HG03342 (cell line): Measurements from ENCODE around the gene FKBP8.

Experiments used
- ATAC-seq: cut with Tn5 transposase; IDR thresholded peaks from one replicate; pipeline ENCODE4 v1.9.1; 2021; ENCODE audit warnings: mild to moderate bottlenecking, moderate library complexity; ENCODE audit not compliant: unreplicated experiment

Gene FKBP8

GRCh38 chr19:18522124-18522861, 21.1 kb downstream of the FKBP8 start:
- ATAC-seq = peak; percentile 87

GRCh38 chr19:18521692-18522123, 21.7 kb downstream of the FKBP8 start, which contains the start of gene ELL:
ELL (minus strand) TSS chr19:18522070; CDS start chr19:18522055, 15 bp downstream.
- no peak for ATAC-seq

- ATAC-seq = no peak
Measured at GRCh38 chr19:18520848-18521691, 22.3 kb downstream of the FKBP8 start.

GRCh38 chr19:18519962-18520847, 23.2 kb downstream of the FKBP8 start:
- no peak for ATAC-seq

GRCh38 chr19:18518639-18519038, 24.7 kb downstream of the FKBP8 start:
- no peak for ATAC-seq

GRCh38 chr19:18517606-18518005, 25.8 kb downstream of the FKBP8 start:
- ATAC-seq = no peak

- no peak for ATAC-seq
Measured at GRCh38 chr19:18515959-18516358, 27.4 kb downstream of the FKBP8 start.

GRCh38 chr19:18514800-18515682, 28.3 kb downstream of the FKBP8 start:
- no peak for ATAC-seq

GRCh38 chr19:18513868-18514267, 29.5 kb downstream of the FKBP8 start:
- no peak for ATAC-seq

GRCh38 chr19:18510216-18510615, 33.2 kb downstream of the FKBP8 start:
- ATAC-seq = no peak

GRCh38 chr19:18508585-18508984, 34.8 kb downstream of the FKBP8 start:
- ATAC-seq = no peak

- ATAC-seq = no peak
Measured at GRCh38 chr19:18507727-18508440, 35.5 kb downstream of the FKBP8 start.

GRCh38 chr19:18507021-18507726, 36.2 kb downstream of the FKBP8 start:
- no peak for ATAC-seq

- ATAC-seq = no peak
Measured at GRCh38 chr19:18506101-18506930, 37.1 kb downstream of the FKBP8 start.

- no peak for ATAC-seq
Measured at GRCh38 chr19:18504886-18505610, 38.3 kb downstream of the FKBP8 start.

- ATAC-seq = peak; percentile 76
Measured at GRCh38 chr19:18503971-18504885, 39.1 kb downstream of the FKBP8 start.
